ENCODE measurements around the gene BTBD1. TPM values are rescaled to one million over a fixed set of nuclear protein-coding genes. Genes with fewer than 3 reads are reported as not detected.

Gene BTBD1
- polyA plus RNA-seq, 2 of the 4 experiments (the other 2 are of a cell fraction), result 53.1 to 95.8 TPM

GRCh38 chr15:83010709-83011270 lies 56.3 kb downstream of the BTBD1 start:
- CTCF ChIA-PET, result interaction anchor here (0.6 to 5.4 kb wide), 43 partner anchors 7 to 476 kb away, joined by 3 to 60 read pairs (median 5); partner anchors contain the start of genes BTBD1, RPS17 and SH3GL3
- DNase-seq (ENCODE audit: low read depth in 1 of 2, low spot score in 1 of 2) (peak; percentile 88 to 94), FAIRE-seq (peak; percentile 77), ATAC-seq (peak; percentile 87 to 88)
- H3K4me1 ChIP-seq, result peaks cover 26% of the 10 kb centered on the region
- peak overlapping the region; percentile 86 for H3K4me2 ChIP-seq
- POLR2A ChIA-PET, result interaction anchor here (0.6 to 2.6 kb wide), 7 partner anchors 9 to 470 kb away, joined by 3 to 16 read pairs (median 9); partner anchors contain the start of genes BTBD1, RAMAC and RPS17
- peak overlapping the region; percentile 72 for H3K4me3 ChIP-seq
- no peaks in the 10 kb centered on the region for H3K9me3 ChIP-seq
- H3K27ac ChIP-seq, result peak overlapping the region; percentile 78 to 92
- WGBS (ENCODE audit: missing lambda C conversion rate), result 4% methylated on average over 15 of the region's 15 CpGs
- TF ChIP-seq MAZ (IDR thresholded peaks at IDR 0.05; ENCODE audit: borderline replicate concordance, low read depth, low read length), result no peak
- peak; percentile 80; the same call in 1 of the 2 replicates for TF ChIP-seq EHMT2 (IDR thresholded peaks at IDR 0.05; ENCODE audit: low read depth)
- no peak for TF ChIP-seq HES2 (IDR thresholded peaks at IDR 0.05)
- TF ChIP-seq TFCP2L1 (CRISPR knock-in tag; IDR thresholded peaks at IDR 0.05), result no peak
- peak; percentile 70; the same call in 1 of the 2 replicates for TF ChIP-seq KDM5A (IDR thresholded peaks at IDR 0.05)
- TF ChIP-seq ELK1 (IDR thresholded peaks at IDR 0.05; ENCODE audit: low read depth, low read length), result no peak
- TF ChIP-seq E2F6 (IDR thresholded peaks at IDR 0.05; ENCODE audit: borderline replicate concordance, low read depth), result no peak
- TF ChIP-seq FOSL2 (IDR thresholded peaks at IDR 0.05), result no peak
- no peak for TF ChIP-seq FOSL2 (CRISPR knock-in tag; IDR thresholded peaks at IDR 0.05)
- peak; percentile 55 to 72 for TF ChIP-seq RAD21 (conservative IDR thresholded peaks at IDR 0.05 in 1 of 2, IDR thresholded peaks at IDR 0.05 in 1 of 2)
- TF ChIP-seq USF2 (IDR thresholded peaks at IDR 0.05), result no peak
- peak; percentile 85 for TF ChIP-seq CTCF (IDR thresholded peaks at IDR 0.05)
- TF ChIP-seq RCOR1 (IDR thresholded peaks at IDR 0.05; ENCODE audit: low read depth, low read length), result no peak
- TF ChIP-seq ATOH8 (CRISPR knock-in tag; IDR thresholded peaks at IDR 0.05; ENCODE audit: low read depth), result no peak
- TF ChIP-seq CHD2 (IDR thresholded peaks at IDR 0.05; ENCODE audit: low read length, partially characterized antibody), result no peak
- no peak for TF ChIP-seq HEYL (CRISPR knock-in tag; IDR thresholded peaks at IDR 0.05)
- TF ChIP-seq GATA3 (IDR thresholded peaks at IDR 0.05; ENCODE audit: borderline replicate concordance), result no peak
- TF ChIP-seq FOXS1 (CRISPR knock-in tag; IDR thresholded peaks at IDR 0.05), result no peak
- TF ChIP-seq JUN (IDR thresholded peaks at IDR 0.05), result no peak
- no peak; the same call in 1 of the 2 replicates for TF ChIP-seq PHF8 (IDR thresholded peaks at IDR 0.05; ENCODE audit: borderline replicate concordance, low read depth)
- TF ChIP-seq CHD4 (IDR thresholded peaks at IDR 0.05; ENCODE audit: borderline replicate concordance), result no peak
- 0 out of 2 replicates have a peak, but pooled peaks have one; percentile 17 for TF ChIP-seq TP53 (CRISPR knock-in tag; IDR thresholded peaks at IDR 0.05)
- no peak for TF ChIP-seq ZFP36 (IDR thresholded peaks at IDR 0.05; ENCODE audit: borderline replicate concordance, partially characterized antibody)
- no peak for TF ChIP-seq CEBPB (IDR thresholded peaks at IDR 0.05)
- TF ChIP-seq NFE2L2 (conservative IDR thresholded peaks at IDR 0.05; ENCODE audit: low read length), result 0 out of 2 replicates have a peak, but pooled peaks have one; percentile 2
- no peak for TF ChIP-seq BCL3 (IDR thresholded peaks at IDR 0.05)
- no peak for TF ChIP-seq CBX8 (IDR thresholded peaks at IDR 0.05)
- TF ChIP-seq ESRRA (IDR thresholded peaks at IDR 0.05; ENCODE audit: borderline replicate concordance, low read length), result no peak
- TF ChIP-seq HOXA7 (CRISPR knock-in tag; IDR thresholded peaks at IDR 0.05), result no peak
- no peak for TF ChIP-seq MAX (IDR thresholded peaks at IDR 0.05)
- no peak for TF ChIP-seq ZSCAN20 (CRISPR knock-in tag; IDR thresholded peaks at IDR 0.05)
- no peak for TF ChIP-seq HDAC2 (IDR thresholded peaks at IDR 0.05)
- TF ChIP-seq HOXB13 (CRISPR knock-in tag; IDR thresholded peaks at IDR 0.05; ENCODE audit: low read depth), result no peak
- no peak for TF ChIP-seq RNF2 (IDR thresholded peaks at IDR 0.05; ENCODE audit: borderline replicate concordance, low read depth)
- peak; percentile 63 for TF ChIP-seq SMC3 (IDR thresholded peaks at IDR 0.05)

Data from A549 (cell line).